BLaER1 (cell line): ENCODE results near the gene DBI.

Experiments
- H3K27ac ChIP-seq: shearing (Covaris generic); formaldehyde crosslinking; 2 replicates; pipeline ENCODE4 v1.8.1; 2022
- H3K27me3 ChIP-seq: shearing (Covaris generic); formaldehyde crosslinking; 2 replicates; pipeline ENCODE4 v1.8.1; 2022
- H3K36me3 ChIP-seq: shearing (Covaris generic); formaldehyde crosslinking; 2 replicates; pipeline ENCODE4 v1.8.1; 2022
- H3K4me1 ChIP-seq: shearing (Covaris generic); formaldehyde crosslinking; 2 replicates; pipeline ENCODE4 v1.8.1; 2022
- H3K4me2 ChIP-seq: shearing (Covaris generic); formaldehyde crosslinking; 2 replicates; pipeline ENCODE4 v1.8.1; 2022
- H3K4me3 ChIP-seq: shearing (Covaris generic); formaldehyde crosslinking; 2 replicates; pipeline ENCODE4 v1.8.1; 2022
- H3K9ac ChIP-seq: shearing (Covaris generic); formaldehyde crosslinking; 2 replicates; pipeline ENCODE4 v1.8.1; 2022
- H3K9me3 ChIP-seq: shearing (Covaris generic); formaldehyde crosslinking; 2 replicates; pipeline ENCODE4 v1.8.1; 2022
- H4K20me1 ChIP-seq: shearing (Covaris generic); formaldehyde crosslinking; 2 replicates; pipeline ENCODE4 v1.8.1; 2022
- Cebpa-rat ChIP-seq: shearing (Covaris generic); IDR thresholded peaks from 2 replicates; pipeline ENCODE4 v1.8.1; 2022

DBI gene

GRCh38 chr2:119414894-119415293, 48.1 kb downstream of the DBI start:
- Histone ChIP-seq H3K27ac (no peak overlapping the region), H3K9me3 (peaks cover 22% of the 10 kb centered on the region), H4K20me1 (no peaks in the 10 kb centered on the region), H3K9ac (no peak overlapping the region), H3K36me3 (no peaks in the 10 kb centered on the region), H3K4me2 (peak overlapping the region; percentile 45), H3K27me3 (no peaks in the 10 kb centered on the region), H3K4me3 (no peak overlapping the region), H3K4me1 (peaks cover 28% of the 10 kb centered on the region)
- TF ChIP-seq Cebpa-rat, result no peak

- H3K4me2 ChIP-seq, result peak overlapping the region; percentile 45
Observed at GRCh38 chr2:119415630-119416029, 48.9 kb downstream of the DBI start.

GRCh38 chr2:119416299-119416923, 49.6 kb downstream of the DBI start:
- Histone ChIP-seq H3K4me1 (peaks cover 28% of the 10 kb centered on the region), H3K27me3 (no peaks in the 10 kb centered on the region), H3K9me3 (peaks cover 29% of the 10 kb centered on the region), H3K36me3 (no peaks in the 10 kb centered on the region), H3K4me2 (peak overlapping the region; percentile 45), H3K9ac (no peak overlapping the region), H4K20me1 (no peaks in the 10 kb centered on the region), H3K4me3 (no peak overlapping the region), H3K27ac (no peak overlapping the region)
- TF ChIP-seq Cebpa-rat, result no peak

More at GRCh38 chr2:119415630-119416029, 48.9 kb downstream of the DBI start:
- Histone ChIP-seq H3K27me3 (no peaks in the 10 kb centered on the region), H3K36me3 (no peaks in the 10 kb centered on the region), H3K4me1 (peaks cover 28% of the 10 kb centered on the region), H3K9ac (no peak overlapping the region), H3K4me3 (no peak overlapping the region), H4K20me1 (no peaks in the 10 kb centered on the region), H3K9me3 (peaks cover 23% of the 10 kb centered on the region), H3K27ac (no peak overlapping the region)
- no peak for TF ChIP-seq Cebpa-rat

GRCh38 chr2:119417908-119418307, 51.1 kb downstream of the DBI start:
- TF ChIP-seq Cebpa-rat, result no peak
- Histone ChIP-seq H4K20me1 (no peaks in the 10 kb centered on the region), H3K9me3 (peaks cover 35% of the 10 kb centered on the region), H3K36me3 (no peaks in the 10 kb centered on the region), H3K4me1 (peaks cover 37% of the 10 kb centered on the region), H3K4me3 (no peak overlapping the region), H3K27me3 (no peaks in the 10 kb centered on the region), H3K27ac (no peak overlapping the region), H3K9ac (no peak overlapping the region), H3K4me2 (no peak overlapping the region)

- TF ChIP-seq Cebpa-rat, result no peak
- Histone ChIP-seq H3K9me3 (peaks cover 29% of the 10 kb centered on the region), H3K27ac (no peak overlapping the region), H3K4me2 (no peak overlapping the region), H3K36me3 (no peaks in the 10 kb centered on the region), H3K9ac (no peak overlapping the region), H4K20me1 (no peaks in the 10 kb centered on the region), H3K4me3 (no peak overlapping the region), H3K27me3 (no peaks in the 10 kb centered on the region), H3K4me1 (peaks cover 40% of the 10 kb centered on the region)
Observed at GRCh38 chr2:119419065-119419464, 52.3 kb downstream of the DBI start.

- peaks cover 35% of the 10 kb centered on the region for H3K4me1 ChIP-seq
- peaks cover 24% of the 10 kb centered on the region for H3K9me3 ChIP-seq
- TF ChIP-seq Cebpa-rat, result no peak
- H3K27ac ChIP-seq, result no peak overlapping the region
- no peaks in the 10 kb centered on the region for H3K36me3 ChIP-seq
- H3K4me2 ChIP-seq, result no peak overlapping the region
- H3K4me3 ChIP-seq, result no peak overlapping the region
- no peaks in the 10 kb centered on the region for H4K20me1 ChIP-seq
- no peak overlapping the region for H3K9ac ChIP-seq
- H3K27me3 ChIP-seq, result no peaks in the 10 kb centered on the region
Observed at GRCh38 chr2:119419803-119420508, 53.2 kb downstream of the DBI start.

GRCh38 chr2:119421304-119421703, 54.5 kb downstream of the DBI start:
- Histone ChIP-seq H3K9ac (no peak overlapping the region), H3K36me3 (no peaks in the 10 kb centered on the region), H3K4me2 (no peak overlapping the region), H4K20me1 (no peaks in the 10 kb centered on the region), H3K4me3 (no peak overlapping the region), H3K4me1 (peaks cover 22% of the 10 kb centered on the region), H3K27ac (no peak overlapping the region), H3K9me3 (peaks cover 24% of the 10 kb centered on the region), H3K27me3 (no peaks in the 10 kb centered on the region)
- TF ChIP-seq Cebpa-rat, result no peak

- Histone ChIP-seq H3K9ac (no peak overlapping the region), H3K4me3 (no peak overlapping the region), H3K27ac (no peak overlapping the region), H3K36me3 (no peaks in the 10 kb centered on the region), H4K20me1 (no peaks in the 10 kb centered on the region), H3K27me3 (no peaks in the 10 kb centered on the region), H3K9me3 (peaks cover 24% of the 10 kb centered on the region), H3K4me1 (peaks cover 17% of the 10 kb centered on the region), H3K4me2 (no peak overlapping the region)
- no peak for TF ChIP-seq Cebpa-rat
Observed at GRCh38 chr2:119421741-119422140, 55.0 kb downstream of the DBI start.
